ENCODE measurements around the gene SLAMF7. TPM values are rescaled to one million over a fixed set of nuclear protein-coding genes. Genes with fewer than 3 reads are reported as not detected.

SLAMF7 gene
- total RNA-seq, 1 donor from 2014 or later = 9.2 TPM

DNA sequence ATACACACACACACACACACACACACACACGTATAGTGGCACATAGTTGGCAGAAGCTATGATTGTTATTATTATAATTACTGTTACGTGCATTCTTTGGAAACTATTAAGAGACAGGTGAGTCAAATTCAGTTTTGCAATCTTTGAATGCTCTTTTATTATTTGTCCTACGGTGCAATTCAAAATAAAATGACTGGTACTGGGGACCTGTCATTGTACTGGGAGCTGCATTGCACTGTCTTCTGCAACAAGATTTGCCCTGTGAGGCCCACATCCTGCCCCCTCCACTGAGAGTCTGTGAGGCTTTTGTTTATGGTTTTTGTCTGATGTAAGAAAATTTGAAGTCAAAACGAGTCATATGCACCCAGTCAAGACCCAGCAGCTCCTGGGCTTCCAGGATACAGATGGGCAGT lies 58.8 kb downstream of the SLAMF7 start:
- TF ChIP-seq, protein P1, sequence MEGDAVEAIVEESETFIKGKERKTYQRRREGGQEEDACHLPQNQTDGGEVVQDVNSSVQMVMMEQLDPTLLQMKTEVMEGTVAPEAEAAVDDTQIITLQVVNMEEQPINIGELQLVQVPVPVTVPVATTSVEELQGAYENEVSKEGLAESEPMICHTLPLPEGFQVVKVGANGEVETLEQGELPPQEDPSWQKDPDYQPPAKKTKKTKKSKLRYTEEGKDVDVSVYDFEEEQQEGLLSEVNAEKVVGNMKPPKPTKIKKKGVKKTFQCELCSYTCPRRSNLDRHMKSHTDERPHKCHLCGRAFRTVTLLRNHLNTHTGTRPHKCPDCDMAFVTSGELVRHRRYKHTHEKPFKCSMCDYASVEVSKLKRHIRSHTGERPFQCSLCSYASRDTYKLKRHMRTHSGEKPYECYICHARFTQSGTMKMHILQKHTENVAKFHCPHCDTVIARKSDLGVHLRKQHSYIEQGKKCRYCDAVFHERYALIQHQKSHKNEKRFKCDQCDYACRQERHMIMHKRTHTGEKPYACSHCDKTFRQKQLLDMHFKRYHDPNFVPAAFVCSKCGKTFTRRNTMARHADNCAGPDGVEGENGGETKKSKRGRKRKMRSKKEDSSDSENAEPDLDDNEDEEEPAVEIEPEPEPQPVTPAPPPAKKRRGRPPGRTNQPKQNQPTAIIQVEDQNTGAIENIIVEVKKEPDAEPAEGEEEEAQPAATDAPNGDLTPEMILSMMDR (IDR thresholded peaks at IDR 0.05) = no peak
- ATAC-seq (peak; percentile 17), DNase-seq (no peak)
- no peaks in the 10 kb centered on the region for H3K27me3 ChIP-seq
- intact Hi-C loops (cut with DNase I) = no loop called here
- H3K36me3 ChIP-seq = no peaks in the 10 kb centered on the region
- H3K9me3 ChIP-seq = no peaks in the 10 kb centered on the region
- H3K27ac ChIP-seq = no peak overlapping the region
- H3K4me1 ChIP-seq = no peaks in the 10 kb centered on the region
- no peak overlapping the region for H3K4me3 ChIP-seq

DNA sequence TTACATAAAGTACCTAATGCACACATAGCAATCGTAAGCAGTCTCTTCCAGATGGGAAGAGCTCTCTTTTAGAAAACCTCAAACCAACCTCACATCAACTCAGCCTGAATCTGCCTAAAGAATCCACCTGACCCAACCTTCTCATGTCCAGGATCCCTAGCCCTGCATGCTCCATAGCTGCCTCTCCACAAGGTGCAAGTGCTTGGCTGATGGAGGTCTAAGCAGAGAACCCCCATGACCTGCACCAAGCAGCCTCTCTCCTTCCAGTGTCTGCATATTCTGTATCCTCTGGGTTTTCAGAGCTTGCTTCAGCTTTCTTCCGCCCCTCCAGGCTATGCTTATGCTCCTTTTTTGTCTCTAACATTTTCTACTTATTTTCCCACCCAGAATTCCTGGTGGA lies 59.4 kb downstream of the SLAMF7 start:
- Histone ChIP-seq H3K27me3 (no peaks in the 10 kb centered on the region), H3K27ac (peak overlapping the region; percentile 17), H3K4me1 (no peaks in the 10 kb centered on the region), H3K36me3 (no peaks in the 10 kb centered on the region), H3K9me3 (no peaks in the 10 kb centered on the region), H3K4me3 (no peak overlapping the region)
- intact Hi-C loops (cut with DNase I) = no loop called here
- no peak for ATAC-seq
- TF ChIP-seq, protein P1 (IDR thresholded peaks at IDR 0.05) = no peak
- no peak for DNase-seq

DNA sequence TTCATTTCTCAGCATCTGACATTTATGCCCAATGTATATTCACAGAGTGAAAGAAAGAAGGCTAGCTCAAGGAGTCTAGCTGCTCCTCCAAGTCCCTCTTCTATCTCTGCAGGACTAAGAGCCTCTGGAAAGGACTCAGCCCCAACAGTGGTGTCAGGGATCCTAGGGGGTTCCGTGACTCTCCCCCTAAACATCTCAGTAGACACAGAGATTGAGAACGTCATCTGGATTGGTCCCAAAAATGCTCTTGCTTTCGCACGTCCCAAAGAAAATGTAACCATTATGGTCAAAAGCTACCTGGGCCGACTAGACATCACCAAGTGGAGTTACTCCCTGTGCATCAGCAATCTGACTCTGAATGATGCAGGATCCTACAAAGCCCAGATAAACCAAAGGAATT lies 60.6 kb downstream of the SLAMF7 start:
- Histone ChIP-seq H3K4me3 (no peak overlapping the region), H3K36me3 (no peaks in the 10 kb centered on the region), H3K9me3 (no peaks in the 10 kb centered on the region), H3K27me3 (no peaks in the 10 kb centered on the region), H3K4me1 (no peaks in the 10 kb centered on the region), H3K27ac (no peak overlapping the region)
- intact Hi-C loops (cut with DNase I) = no loop called here
- TF ChIP-seq, protein P1 (IDR thresholded peaks at IDR 0.05) = no peak
- no peak for DNase-seq
- ATAC-seq = no peak

DNA sequence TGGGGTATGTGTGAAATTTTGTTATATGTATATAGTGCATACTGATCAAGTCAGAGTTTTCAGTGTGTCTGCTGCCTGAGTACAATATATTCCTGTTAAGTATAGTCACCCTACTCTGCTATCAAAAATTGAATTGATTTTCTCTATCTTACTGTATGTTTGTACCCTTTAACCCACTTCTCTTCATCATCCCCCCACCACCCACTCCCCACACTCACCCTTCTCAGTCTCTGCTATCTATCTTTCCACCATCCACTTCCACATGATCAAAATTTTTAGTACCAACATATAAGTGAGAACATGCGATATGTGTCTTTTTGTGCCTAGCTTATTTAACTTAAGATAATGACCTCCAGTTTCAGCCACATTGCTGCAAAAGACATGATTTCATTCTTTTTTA lies 61.1 kb downstream of the SLAMF7 start:
- no peaks in the 10 kb centered on the region for H3K4me1 ChIP-seq
- no peak overlapping the region for H3K4me3 ChIP-seq
- intact Hi-C loops (cut with DNase I) = no loop called here
- no peak for DNase-seq
- H3K9me3 ChIP-seq = no peaks in the 10 kb centered on the region
- no peak for ATAC-seq
- H3K27me3 ChIP-seq = no peaks in the 10 kb centered on the region
- H3K27ac ChIP-seq = no peak overlapping the region
- H3K36me3 ChIP-seq = no peaks in the 10 kb centered on the region
- TF ChIP-seq, protein P1 (IDR thresholded peaks at IDR 0.05) = no peak

DNA sequence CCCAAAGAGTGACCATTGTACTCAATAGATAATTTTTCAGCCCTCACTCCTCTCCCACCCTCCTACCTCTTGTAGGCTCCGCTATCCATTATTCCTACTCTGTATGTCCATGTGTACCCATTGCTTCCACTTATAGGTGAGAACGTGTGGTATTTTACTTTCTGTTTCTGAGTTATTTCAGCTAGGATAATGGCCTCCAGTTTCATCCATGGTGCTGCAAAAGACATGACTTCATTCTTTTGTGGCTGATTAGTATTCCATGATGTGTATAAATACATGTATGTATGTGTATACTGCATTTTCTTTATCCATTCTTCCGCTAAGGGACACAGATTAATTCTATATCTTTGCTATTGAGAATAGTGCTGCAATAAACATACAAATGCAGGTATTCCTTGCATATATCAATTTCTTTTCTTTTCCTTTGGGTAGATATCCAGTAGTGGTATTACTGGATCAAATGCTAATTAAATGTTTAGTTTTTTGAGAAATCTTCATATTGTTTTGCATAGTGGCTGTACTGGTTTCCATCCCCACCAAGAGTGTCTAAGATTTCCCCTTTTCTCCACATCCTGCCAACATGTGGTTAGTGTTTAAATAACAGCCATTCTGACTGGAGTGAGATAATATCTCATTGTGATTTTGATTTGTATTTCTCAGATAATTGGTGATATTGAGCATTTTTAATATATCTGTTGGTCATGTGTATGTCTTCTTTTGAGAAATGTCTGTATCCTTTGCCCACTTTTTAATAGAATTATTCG lies 61.8 kb downstream of the SLAMF7 start:
- ATAC-seq (no peak), DNase-seq (no peak)
- Histone ChIP-seq H3K27ac (no peak overlapping the region), H3K36me3 (no peaks in the 10 kb centered on the region), H3K4me1 (no peaks in the 10 kb centered on the region), H3K4me3 (no peak overlapping the region), H3K9me3 (no peaks in the 10 kb centered on the region), H3K27me3 (no peaks in the 10 kb centered on the region)
- TF ChIP-seq, protein P1 (IDR thresholded peaks at IDR 0.05) = no peak
- intact Hi-C loops (cut with DNase I) = no loop called here
